HUES48 (cell line): ENCODE measurements around the gene FOCAD.

Experiments used
- H3K27ac ChIP-seq: one replicate; pipeline ENCODE4 v1.7.0; 2013; ENCODE audit warnings: low read depth, low read length, inconsistent platforms
- H3K27me3 ChIP-seq: 2 replicates; pipeline ENCODE4 v1.6.1; 2013; ENCODE audit warnings: mild to moderate bottlenecking, low read length; ENCODE audit not compliant: control insufficient read depth, insufficient read depth
- H3K36me3 ChIP-seq: 2 replicates; pipeline ENCODE4 v1.6.1; 2013; ENCODE audit warnings: low read length; ENCODE audit not compliant: control insufficient read depth, insufficient read depth
- H3K4me1 ChIP-seq: 2 replicates; pipeline ENCODE4 v1.6.1; 2013; ENCODE audit warnings: mild to moderate bottlenecking, low read length; ENCODE audit not compliant: control insufficient read depth, insufficient read depth
- H3K4me3 ChIP-seq: 2 replicates; pipeline ENCODE4 v1.5.1; 2013; ENCODE audit warnings: mild to moderate bottlenecking, low read depth, low read length
- H3K9ac ChIP-seq: 2 replicates; pipeline ENCODE4 v1.6.1; 2013; ENCODE audit warnings: mild to moderate bottlenecking, low read depth, low read length, moderate library complexity
- H3K9me3 ChIP-seq: 2 replicates; pipeline ENCODE4 v1.6.1; 2013; ENCODE audit warnings: low read length; ENCODE audit not compliant: control insufficient read depth, insufficient read depth

FOCAD gene

GRCh38 chr9:20684035-20684874 is at the start of gene FOCAD:
Gene FOCAD, plus strand, starts transcription at chr9:20684259. Its CDS starts 31,095 bp downstream, at chr9:20715354.
- no peaks in the 10 kb centered on the region for H3K36me3 ChIP-seq
- peak within 1 kb of the TSS; percentile 77 for H3K4me3 ChIP-seq
- H3K27me3 ChIP-seq: no peaks in the 10 kb centered on the region
- no peaks in the 10 kb centered on the region for H3K9me3 ChIP-seq
- H3K4me1 ChIP-seq: peaks cover 13% of the 10 kb centered on the region
- H3K27ac ChIP-seq: peak within 1 kb of the TSS; percentile 91
- peak within 1 kb of the TSS; percentile 63 for H3K9ac ChIP-seq

GRCh38 chr9:20634895-20635294 is 49.2 kb upstream of the FOCAD start:
- Histone ChIP-seq H3K9me3 (no peaks in the 10 kb centered on the region), H3K27ac (no peak overlapping the region), H3K4me1 (peaks cover 27% of the 10 kb centered on the region), H3K9ac (no peak overlapping the region), H3K36me3 (no peaks in the 10 kb centered on the region), H3K4me3 (no peak overlapping the region), H3K27me3 (no peaks in the 10 kb centered on the region)

GRCh38 chr9:20636888-20637440 is 47.1 kb upstream of the FOCAD start:
- no peaks in the 10 kb centered on the region for H3K36me3 ChIP-seq
- no peak overlapping the region for H3K9ac ChIP-seq
- H3K27ac ChIP-seq: peak overlapping the region; percentile 34
- no peak overlapping the region for H3K4me3 ChIP-seq
- peaks cover 27% of the 10 kb centered on the region for H3K4me1 ChIP-seq
- no peaks in the 10 kb centered on the region for H3K27me3 ChIP-seq
- no peaks in the 10 kb centered on the region for H3K9me3 ChIP-seq

GRCh38 chr9:20640331-20641187 is 43.5 kb upstream of the FOCAD start:
- Histone ChIP-seq H3K27me3 (no peaks in the 10 kb centered on the region), H3K27ac (no peak overlapping the region), H3K4me3 (no peak overlapping the region), H3K9ac (no peak overlapping the region), H3K9me3 (no peaks in the 10 kb centered on the region), H3K4me1 (peaks cover 15% of the 10 kb centered on the region), H3K36me3 (no peaks in the 10 kb centered on the region)

- Histone ChIP-seq H3K27me3 (no peaks in the 10 kb centered on the region), H3K27ac (no peak overlapping the region), H3K9ac (no peak overlapping the region), H3K9me3 (no peaks in the 10 kb centered on the region), H3K4me3 (no peak overlapping the region), H3K4me1 (peaks cover 7% of the 10 kb centered on the region), H3K36me3 (no peaks in the 10 kb centered on the region)
Measured at GRCh38 chr9:20642045-20642444, 42.0 kb upstream of the FOCAD start.

GRCh38 chr9:20643660-20644059 is 40.4 kb upstream of the FOCAD start:
- H3K36me3 ChIP-seq: no peaks in the 10 kb centered on the region
- H3K9ac ChIP-seq: no peak overlapping the region
- H3K9me3 ChIP-seq: no peaks in the 10 kb centered on the region
- no peaks in the 10 kb centered on the region for H3K4me1 ChIP-seq
- no peaks in the 10 kb centered on the region for H3K27me3 ChIP-seq
- H3K27ac ChIP-seq: no peak overlapping the region
- no peak overlapping the region for H3K4me3 ChIP-seq

GRCh38 chr9:20646656-20647055 is 37.4 kb upstream of the FOCAD start:
- Histone ChIP-seq H3K4me3 (no peak overlapping the region), H3K36me3 (no peaks in the 10 kb centered on the region), H3K9ac (no peak overlapping the region), H3K27ac (no peak overlapping the region), H3K4me1 (no peaks in the 10 kb centered on the region), H3K27me3 (no peaks in the 10 kb centered on the region), H3K9me3 (no peaks in the 10 kb centered on the region)

- Histone ChIP-seq H3K27ac (no peak overlapping the region), H3K4me1 (no peaks in the 10 kb centered on the region), H3K4me3 (no peak overlapping the region), H3K9ac (no peak overlapping the region), H3K36me3 (no peaks in the 10 kb centered on the region), H3K9me3 (no peaks in the 10 kb centered on the region), H3K27me3 (no peaks in the 10 kb centered on the region)
Measured at GRCh38 chr9:20649381-20649780, 34.7 kb upstream of the FOCAD start.

GRCh38 chr9:20650313-20650712 is 33.7 kb upstream of the FOCAD start:
- peaks cover 3% of the 10 kb centered on the region; the same call in 1 of the 2 replicates for H3K9me3 ChIP-seq
- no peak overlapping the region for H3K9ac ChIP-seq
- no peaks in the 10 kb centered on the region for H3K27me3 ChIP-seq
- H3K36me3 ChIP-seq: no peaks in the 10 kb centered on the region
- H3K4me3 ChIP-seq: no peak overlapping the region
- H3K4me1 ChIP-seq: no peaks in the 10 kb centered on the region
- no peak overlapping the region for H3K27ac ChIP-seq

GRCh38 chr9:20650750-20651299 is 33.2 kb upstream of the FOCAD start:
- H3K36me3 ChIP-seq: no peaks in the 10 kb centered on the region
- H3K4me3 ChIP-seq: no peak overlapping the region
- H3K9ac ChIP-seq: no peak overlapping the region
- no peaks in the 10 kb centered on the region for H3K27me3 ChIP-seq
- H3K27ac ChIP-seq: no peak overlapping the region
- peaks cover 3% of the 10 kb centered on the region; the same call in 1 of the 2 replicates for H3K9me3 ChIP-seq
- H3K4me1 ChIP-seq: no peaks in the 10 kb centered on the region
